OCI-LY7 (cell line): ENCODE results near the gene BRME1. TPM values are rescaled to one million over a fixed set of nuclear protein-coding genes. Genes with fewer than 3 reads are reported as not detected.

ENCODE experiments used
- BruUV-seq: library from RNA; stranded (reverse); fragments of 400-500 nt; replicated peaks from 2 replicates; lab custom pipeline; 2021; lab: Mats Ljungman, UMichigan
- CTCF ChIA-PET: fragments of 300-600 bp; sonication (Branson Sonifier 250); formaldehyde crosslinking; loops from one replicate; lab custom pipeline; 2022; ENCODE audit warnings: antibody characterized with exemption; ENCODE audit not compliant: unreplicated experiment; lab: Charles Lee
- POLR2A ChIA-PET: fragments of 300-600 bp; sonication (Branson Sonifier 250); formaldehyde crosslinking; loops from one replicate; lab custom pipeline; 2022; ENCODE audit warnings: antibody characterized with exemption; lab: Charles Lee
- DNase-seq: peaks from one replicate; pipeline ENCODE4 v3.0.0-alpha.2; 2015; ENCODE audit warnings: low spot score
- H2AFZ ChIP-seq: fragments of 200-600 bp; sonication (generic), shearing (Covaris generic); 2 replicates; pipeline ENCODE4 v1.6.1; 2014; ENCODE audit warnings: mild to moderate bottlenecking, antibody characterized with exemption, low read length, moderate library complexity
- H3K27ac ChIP-seq: fragments of 200-600 bp; sonication (generic); 2 replicates; pipeline ENCODE4 v1.5.1; 2014; ENCODE audit warnings: mixed run types, low read depth, mild to moderate bottlenecking, moderate library complexity, low read length, inconsistent platforms; ENCODE audit not compliant: poor library complexity, severe bottlenecking
- H3K36me3 ChIP-seq: fragments of 200-600 bp; sonication (generic); 2 replicates; pipeline ENCODE4 v1.6.1; 2014; ENCODE audit warnings: mild to moderate bottlenecking, antibody characterized with exemption, low read length, moderate library complexity, mixed read lengths; ENCODE audit not compliant: insufficient read depth
- H3K4me1 ChIP-seq: fragments of 200-600 bp; sonication (generic); 2 replicates; pipeline ENCODE4 v1.5.1; 2014; ENCODE audit warnings: mild to moderate bottlenecking, low read length; ENCODE audit not compliant: insufficient read depth, poor library complexity, severe bottlenecking
- H3K4me2 ChIP-seq: fragments of 200-600 bp; sonication (generic); 2 replicates; pipeline ENCODE4 v1.6.1; 2014; ENCODE audit warnings: mild to moderate bottlenecking, low read length
- H3K4me3 ChIP-seq: fragments of 200-600 bp; sonication (generic); 2 replicates; pipeline ENCODE4 v1.5.1; 2014; ENCODE audit warnings: mild to moderate bottlenecking, low read depth, low read length; ENCODE audit not compliant: poor library complexity, severe bottlenecking
- H3K79me2 ChIP-seq: fragments of 200-600 bp; sonication (generic); 2 replicates; pipeline ENCODE4 v1.6.1; 2016; ENCODE audit warnings: low read depth, mild to moderate bottlenecking, low read length, moderate library complexity, mixed read lengths; ENCODE audit not compliant: insufficient read depth
- H3K9me2 ChIP-seq: fragments of 200-600 bp; sonication (generic); 2 replicates; pipeline ENCODE4 v1.6.1; 2016; ENCODE audit warnings: mild to moderate bottlenecking, low read length, mixed read lengths; ENCODE audit not compliant: insufficient read depth
- H3K9me3 ChIP-seq: fragments of 200-600 bp; sonication (generic); 2 replicates; pipeline ENCODE4 v1.6.1; 2014; ENCODE audit warnings: mild to moderate bottlenecking, mixed run types, low read length, mixed read lengths
- H4K20me1 ChIP-seq: fragments of 200-600 bp; sonication (generic); 2 replicates; pipeline ENCODE4 v1.6.1; 2014; ENCODE audit warnings: mild to moderate bottlenecking, antibody characterized with exemption, low read length, moderate library complexity, mixed read lengths; ENCODE audit not compliant: insufficient read depth
- CTCF ChIP-seq: fragments of 200-600 bp; sonication (generic); conservative IDR thresholded peaks from 2 replicates; pipeline ENCODE4 v1.5.1; 2014; ENCODE audit warnings: mild to moderate bottlenecking, antibody characterized with exemption, low read length, moderate library complexity, mixed read lengths
- EZH2phosphoT487 ChIP-seq: fragments of 200-600 bp; sonication (generic); IDR thresholded peaks from 2 replicates; pipeline ENCODE4 v1.6.1; 2018; ENCODE audit warnings: low read depth, borderline replicate concordance, mild to moderate bottlenecking, mixed run types, antibody characterized with exemption, low read length, moderate library complexity, mixed read lengths
- intact Hi-C: fragments of 100-400 bp; cut with micrococcal nuclease; formaldehyde crosslinking; loops from one replicate; pipeline ENCODE4 v1.10.0; 2022; ENCODE audit not compliant: unreplicated experiment
- total RNA-seq, 2 experiments: library from RNA; depleted of rRNA in 1 of 2; stranded (reverse); fragments of >200 nt in 1 of 2; shearing (Covaris generic) in 1 of 2; gene quantifications; 2 replicates each; pipeline ENCODE4 v1.2.3, GENCODE V29; 2014 to 2022

BRME1 gene
- total RNA-seq, 2 experiments from 2014 or later, result 2.5 to 7.2 TPM

- intact Hi-C loops, result no loop called here
- POLR2A ChIA-PET, result no interaction called here
- no peak overlapping the region for H3K4me2 ChIP-seq
Observed at GRCh38 chr19:13850910-13851733, 54.8 kb downstream of the BRME1 start.

DNA sequence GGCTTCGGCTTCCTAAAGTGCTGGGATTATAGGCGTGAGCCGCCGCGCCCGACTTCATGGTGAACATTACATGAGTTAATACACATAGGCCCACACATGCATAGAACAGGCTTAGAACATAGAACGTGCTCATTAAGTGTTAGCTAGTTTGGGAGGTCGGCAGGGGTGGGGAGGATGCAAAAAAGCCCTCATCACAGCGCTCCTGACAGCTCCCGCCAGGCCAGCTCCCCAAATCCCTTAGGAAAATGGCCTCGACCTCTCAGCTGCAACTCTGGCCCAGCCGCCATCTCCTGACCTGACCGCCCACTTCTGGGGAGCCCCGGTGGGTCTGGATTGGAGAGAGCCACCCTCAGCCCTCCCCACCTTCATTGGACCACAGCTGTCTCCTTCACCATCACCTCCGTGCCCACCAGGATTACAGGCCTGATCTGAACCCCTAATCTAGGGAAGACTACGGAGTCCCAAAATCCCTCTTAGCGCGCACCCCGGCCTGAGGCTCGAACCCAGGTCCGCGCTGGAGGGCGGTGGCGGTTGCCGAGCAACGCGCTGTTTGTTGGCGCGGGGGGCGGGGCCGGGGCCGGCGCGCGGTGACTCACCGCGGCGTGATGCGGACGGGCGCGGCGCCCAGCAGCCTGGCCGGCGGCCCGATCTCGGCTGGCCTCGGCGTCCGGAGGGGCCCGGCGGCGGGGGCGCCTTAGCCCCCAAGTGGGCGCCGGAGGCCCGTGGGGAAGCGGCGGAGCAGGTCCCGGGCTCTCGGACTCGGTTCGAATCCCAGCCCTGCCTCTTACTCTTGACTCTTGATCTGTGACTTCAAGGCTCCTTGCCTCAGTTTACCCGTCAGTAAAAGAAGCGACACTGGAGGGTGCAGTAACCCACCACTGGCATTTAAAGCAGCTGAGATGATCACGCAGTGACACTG is 55.7 kb downstream of the BRME1 start:
- POLR2A ChIA-PET, result no interaction called here
- DNase-seq, result no peak
- no TSS peak for BruUV-seq

More at GRCh38 chr19:13850910-13851733, 54.8 kb downstream of the BRME1 start:
- no peak overlapping the region for H2AFZ ChIP-seq
- DNase-seq, result no peak
- no peak for TF ChIP-seq CTCF
- no peak for TF ChIP-seq EZH2phosphoT487
- no peak overlapping the region for H3K4me3 ChIP-seq
- no peaks in the 10 kb centered on the region for H4K20me1 ChIP-seq
- H3K36me3 ChIP-seq, result no peaks in the 10 kb centered on the region
- H3K79me2 ChIP-seq, result no peaks in the 10 kb centered on the region
- no TSS peak for BruUV-seq
- peaks cover 20% of the 10 kb centered on the region for H3K4me1 ChIP-seq
- no peaks in the 10 kb centered on the region for H3K9me3 ChIP-seq
- H3K9me2 ChIP-seq, result no peaks in the 10 kb centered on the region
- no peak overlapping the region for H3K27ac ChIP-seq
- CTCF ChIA-PET, result no interaction called here

More for the DNA sequence above, 55.7 kb downstream of the BRME1 start:
- Histone ChIP-seq H3K27ac (no peak overlapping the region), H3K36me3 (no peaks in the 10 kb centered on the region), H3K9me3 (no peaks in the 10 kb centered on the region), H3K79me2 (no peaks in the 10 kb centered on the region), H3K4me1 (peaks cover 26% of the 10 kb centered on the region), H3K4me2 (no peak overlapping the region), H3K9me2 (no peaks in the 10 kb centered on the region), H4K20me1 (no peaks in the 10 kb centered on the region), H2AFZ (no peak overlapping the region), H3K4me3 (no peak overlapping the region)
- intact Hi-C loops, result no loop called here
- TF ChIP-seq CTCF (no peak), EZH2phosphoT487 (no peak)
- CTCF ChIA-PET, result no interaction called here
